Stimulated activated CD4-positive, alpha-beta T cell treated with anti-CD3 and anti-CD28 coated beads, Interleukin-15, amount 100 ng/mL, for 48 hours (primary cell): ENCODE measurements around the gene ZNF70.
"Not testable (repeated sequence)": the region's sequence is repeated elsewhere in the genome, so short reads cannot be mapped to it uniquely, and the experiment has no call there.

Experiments used
- DNase-seq, 2 donors: peaks; one replicate each; pipeline ENCODE4 v3.0.0-alpha.2; 2020; ENCODE audit warnings: low read depth in 2 of 2

ZNF70 gene

GRCh38 chr22:23756891-23757290, 6.0 kb upstream of the ZNF70 start:
- no peak for DNase-seq

GRCh38 chr22:23755711-23756110, 4.8 kb upstream of the ZNF70 start:
- DNase-seq: no peak

GRCh38 chr22:23754980-23755636, 4.2 kb upstream of the ZNF70 start:
- DNase-seq: no peak

- no peak for DNase-seq
These were observed 3.5 kb upstream of the ZNF70 start, which contains the start of gene VPREB3 for GRCh38 chr22:23754220-23754919. VPREB3 (minus strand) TSS chr22:23754425; CDS start chr22:23754363, 62 bp downstream.

- no peak for DNase-seq
These were observed 2.5 kb upstream of the ZNF70 start for GRCh38 chr22:23753385-23753784.

GRCh38 chr22:23752750-23753149, 1.8 kb upstream of the ZNF70 start:
- DNase-seq: no peak

GRCh38 chr22:23752090-23752691, 1.3 kb upstream of the ZNF70 start:
- DNase-seq: no peak

GRCh38 chr22:23751441-23751996, 607 bp upstream of the ZNF70 start:
- DNase-seq: no peak

- no peak for DNase-seq
These were observed 572 bp downstream of the ZNF70 start for GRCh38 chr22:23750367-23750713.

GRCh38 chr22:23749841-23750301, 1.0 kb downstream of the ZNF70 start:
- DNase-seq: no peak

GRCh38 chr22:23745791-23746190, 5.1 kb downstream of the ZNF70 start:
- DNase-seq: no peak

- no peak for DNase-seq
These were observed 6.4 kb downstream of the ZNF70 start for GRCh38 chr22:23744485-23744884.

GRCh38 chr22:23744001-23744400, 6.9 kb downstream of the ZNF70 start:
- DNase-seq: no peak

GRCh38 chr22:23743303-23743705, 7.6 kb downstream of the ZNF70 start:
- DNase-seq: no peak

GRCh38 chr22:23742505-23743264, 8.2 kb downstream of the ZNF70 start:
- DNase-seq: no peak

GRCh38 chr22:23737696-23738095, 13.2 kb downstream of the ZNF70 start:
- no peak for DNase-seq

- not testable (repeated sequence) for DNase-seq
These were observed 22.8 kb downstream of the ZNF70 start for GRCh38 chr22:23728108-23728507.

- DNase-seq: no peak
These were observed 28.2 kb downstream of the ZNF70 start for GRCh38 chr22:23722724-23723123.

GRCh38 chr22:23722160-23722559, 28.8 kb downstream of the ZNF70 start:
- no peak for DNase-seq

GRCh38 chr22:23720855-23721254, 30.1 kb downstream of the ZNF70 start:
- no peak for DNase-seq

- no peak for DNase-seq
These were observed 32.3 kb downstream of the ZNF70 start for GRCh38 chr22:23718371-23719165.
